Stimulated activated CD4-positive, alpha-beta T cell treated with anti-CD3 and anti-CD28 coated beads, Interleukin-12 subunit alpha, Interleukin-12 subunit beta, amount 100 ng/mL, for 48 hours (primary cell): Measurements from ENCODE around the gene CDK5R2.

Experiments used
- DNase-seq, 3 donors: peaks; one replicate each; pipeline ENCODE4 v3.0.0-alpha.2; 2020; ENCODE audit warnings: low read depth in 2 of 3, low spot score in 1 of 3

CDK5R2 gene

GRCh38 chr2:218986148-218986761, 26.8 kb downstream of the CDK5R2 start:
- no peak for DNase-seq

DNA sequence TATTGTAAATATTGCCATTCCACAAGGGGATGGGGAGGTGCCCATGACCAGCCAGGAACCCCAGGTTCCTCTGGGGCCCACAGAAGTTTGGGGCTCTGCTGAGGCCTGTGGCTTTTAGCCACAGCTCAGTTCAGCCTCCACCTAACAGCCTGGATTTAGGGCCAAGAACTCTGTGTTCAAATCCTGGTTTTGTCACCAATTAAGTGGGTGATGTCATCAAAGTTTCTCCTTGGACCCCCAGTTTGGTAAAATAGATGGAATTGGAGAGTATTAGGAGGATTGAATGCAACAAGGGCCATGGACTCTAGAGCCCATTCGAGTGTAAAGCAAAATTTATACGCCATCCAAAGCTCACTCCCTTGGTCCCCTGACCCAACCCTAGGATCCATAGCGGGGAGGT, 28.7 kb downstream of the CDK5R2 start:
- DNase-seq = no peak

- DNase-seq = no peak
These were observed 29.2 kb downstream of the CDK5R2 start for GRCh38 chr2:218988650-218989049.

DNA sequence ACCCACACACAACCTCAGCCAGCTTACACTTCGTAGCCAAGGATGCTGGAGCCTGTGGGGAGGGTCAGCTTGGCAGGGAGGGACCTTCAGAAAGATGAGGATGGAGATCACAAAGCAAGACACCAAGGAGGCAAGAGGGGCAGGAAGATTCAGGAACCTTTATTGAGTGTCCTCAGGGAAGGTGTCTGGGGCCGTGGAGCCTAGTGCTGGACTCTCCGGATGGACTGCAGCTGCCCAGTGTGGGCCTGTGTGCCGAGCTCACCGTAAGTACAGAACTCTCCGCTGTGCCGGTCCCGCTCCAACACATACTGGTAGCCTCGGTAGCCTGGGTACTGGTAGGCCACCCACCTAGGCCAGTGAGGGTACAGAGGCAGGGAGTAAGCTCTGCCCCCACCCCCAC, 30.6 kb downstream of the CDK5R2 start:
- no peak for DNase-seq

DNA sequence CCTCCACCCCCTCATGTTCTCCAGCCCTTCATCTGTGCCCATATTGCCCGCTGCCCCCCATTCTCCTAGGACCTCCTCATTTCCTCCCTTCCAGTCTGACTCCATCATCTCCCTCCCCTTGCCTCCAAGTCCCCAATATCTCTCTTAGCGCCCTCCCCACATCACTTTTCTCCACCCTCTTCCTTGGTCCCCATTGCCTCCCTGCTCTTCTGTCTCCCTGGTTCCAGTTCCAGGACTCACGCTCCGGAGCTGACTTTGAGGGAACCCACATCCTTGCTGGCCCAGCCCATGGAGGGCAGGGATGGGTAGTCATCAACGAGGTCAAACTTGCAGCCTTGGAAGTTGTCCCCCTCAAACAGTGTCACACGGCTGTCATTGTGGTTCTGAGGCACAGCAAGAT, 31.1 kb downstream of the CDK5R2 start:
- no peak for DNase-seq

- no peak for DNase-seq
These were observed 32.3 kb downstream of the CDK5R2 start for GRCh38 chr2:218991674-218992168.

GRCh38 chr2:218992196-218992595, 32.7 kb downstream of the CDK5R2 start:
- no peak for DNase-seq

GRCh38 chr2:218992703-218993344, 33.4 kb downstream of the CDK5R2 start:
- DNase-seq = no peak

GRCh38 chr2:218993345-218994315, 34.2 kb downstream of the CDK5R2 start, which contains the start of gene CRYBA2:
Gene CRYBA2 (minus strand): TSS chr2:218993422. CDS start chr2:218993176, 246 bp downstream.
- DNase-seq = no peak

DNA sequence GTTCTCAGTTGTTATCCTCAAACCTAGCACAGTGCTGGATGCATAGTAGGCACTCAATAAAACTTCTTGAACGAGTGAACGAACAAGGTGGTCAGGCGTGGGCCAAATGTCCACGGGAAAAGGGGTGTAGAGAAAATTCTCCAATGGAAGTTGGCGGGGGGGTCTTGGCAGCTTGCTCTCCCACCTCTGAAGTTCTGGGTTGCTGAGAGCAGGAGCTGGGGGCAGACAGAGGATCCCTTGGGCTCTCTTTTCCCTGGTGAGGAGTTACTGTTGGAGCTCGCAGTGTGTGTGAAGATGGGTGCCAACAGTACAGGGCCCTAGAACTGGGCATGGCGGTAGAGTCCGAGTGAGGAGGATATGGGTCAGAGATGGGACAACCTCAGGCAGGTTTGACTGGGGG, 36.1 kb downstream of the CDK5R2 start:
- no peak for DNase-seq

DNA sequence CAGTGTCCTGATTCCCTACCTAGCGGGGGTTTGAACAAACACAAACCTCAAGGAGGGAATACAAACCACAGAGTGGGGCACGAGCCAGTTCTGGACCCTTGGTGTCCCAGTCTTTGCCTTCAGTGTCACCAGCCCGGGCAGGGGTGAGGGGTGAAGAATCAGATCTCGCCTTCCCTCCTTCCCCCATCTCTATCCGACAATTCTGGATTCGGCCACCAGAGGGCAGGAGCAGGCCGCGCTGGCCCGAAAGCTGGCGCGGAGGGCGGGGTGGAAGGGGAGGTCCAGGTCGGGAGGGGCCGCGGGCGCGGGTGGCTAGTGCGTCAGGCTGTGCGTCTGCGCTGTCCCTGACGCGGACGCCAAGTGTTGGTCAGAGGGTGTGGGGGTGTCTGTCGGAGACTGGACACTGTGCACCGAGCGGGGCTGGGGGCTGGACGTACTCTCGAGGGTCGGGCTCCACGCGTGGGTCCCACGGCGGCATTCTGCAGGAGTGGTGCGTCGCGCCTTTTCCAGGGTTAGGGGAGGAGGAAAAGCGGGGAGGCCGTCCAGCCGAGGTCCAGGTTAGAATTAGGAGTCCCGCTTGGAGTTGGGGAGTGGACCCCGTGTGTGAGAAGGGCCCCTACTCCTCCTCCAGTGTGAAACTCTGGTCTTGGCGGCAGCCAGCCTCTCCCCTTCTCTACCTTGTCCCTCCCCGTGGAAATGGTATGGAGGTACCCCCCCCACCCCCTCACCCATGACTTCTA, 36.7 kb downstream of the CDK5R2 start:
- peak; percentile 63 to 90 (median 80) for DNase-seq

GRCh38 chr2:218996937-218997336, 37.5 kb downstream of the CDK5R2 start:
- DNase-seq = no peak

DNA sequence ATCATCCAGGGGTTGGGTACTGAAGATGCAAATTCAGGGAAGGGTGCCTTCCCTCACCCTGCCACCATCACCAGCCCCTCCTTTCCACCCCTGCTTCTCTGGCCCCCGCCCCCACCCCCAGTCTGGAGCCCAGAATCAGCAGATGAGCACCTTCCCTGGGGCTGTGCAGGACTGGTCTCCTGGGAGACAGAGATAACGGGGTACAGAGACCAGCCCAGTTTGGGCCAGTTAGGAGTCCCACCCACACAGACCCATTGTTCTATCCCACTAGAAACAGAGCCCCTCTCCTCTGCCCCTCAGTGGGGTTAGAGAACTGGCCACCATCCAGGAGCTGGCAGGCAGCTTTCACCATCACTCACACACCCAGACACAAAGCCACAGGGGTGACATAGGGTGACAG, 38.3 kb downstream of the CDK5R2 start:
- no peak for DNase-seq

DNA sequence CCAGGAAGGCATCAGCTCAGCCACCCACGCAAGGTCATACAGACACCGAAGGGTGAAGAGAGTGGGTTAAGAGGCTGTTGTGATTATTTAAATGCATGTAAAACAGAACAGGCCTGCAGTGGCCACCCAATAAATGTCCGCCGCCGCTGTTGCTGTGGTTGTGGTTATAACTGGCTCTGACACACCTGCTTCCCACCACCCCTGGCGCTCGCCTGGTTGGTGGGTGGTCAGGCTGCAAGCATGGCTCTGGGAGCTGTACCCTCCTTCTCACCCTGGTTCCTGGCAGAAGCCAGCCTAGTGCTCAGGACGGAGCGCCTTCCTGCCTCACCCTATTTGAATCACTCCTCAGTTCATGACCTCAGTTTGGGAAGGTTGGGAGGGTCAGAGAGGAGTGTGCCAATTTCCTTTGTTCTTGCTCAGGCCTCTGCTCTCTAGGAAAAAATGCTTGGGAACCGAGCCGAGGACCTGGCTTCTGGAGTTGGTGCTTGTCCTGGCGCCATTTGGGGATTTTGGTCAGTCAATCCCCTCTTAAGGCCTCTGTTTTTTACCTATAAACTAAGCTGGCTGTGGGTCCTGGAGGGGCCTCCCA, 39.0 kb downstream of the CDK5R2 start:
- no peak for DNase-seq

GRCh38 chr2:218999021-218999880, 39.8 kb downstream of the CDK5R2 start:
- no peak for DNase-seq

GRCh38 chr2:218999881-219000568, 40.6 kb downstream of the CDK5R2 start:
- DNase-seq = no peak

- no peak for DNase-seq
These were observed 41.1 kb downstream of the CDK5R2 start for GRCh38 chr2:219000569-219000960.

GRCh38 chr2:219001100-219001576, 41.7 kb downstream of the CDK5R2 start:
- no peak for DNase-seq
